MM.1S (cell line): ENCODE measurements around the gene PDE1C.

ENCODE experiments used
- DNase-seq: peaks from one replicate; pipeline ENCODE4 v3.0.0-alpha.2; 2015
- H2AFZ ChIP-seq: fragments of 300-600 bp; sonication (generic); 2 replicates; pipeline ENCODE4 v1.6.0; 2016; ENCODE audit warnings: antibody characterized with exemption, low read length
- H3F3A ChIP-seq: fragments of 300-600 bp; sonication (generic); 2 replicates; pipeline ENCODE4 v1.6.1; 2016; ENCODE audit warnings: mild to moderate bottlenecking, antibody characterized with exemption, low read length, moderate library complexity, mixed read lengths; ENCODE audit not compliant: insufficient read depth
- H3K27ac ChIP-seq: fragments of 300-600 bp; sonication (generic); 2 replicates; pipeline ENCODE4 v1.5.1; 2016; ENCODE audit warnings: mild to moderate bottlenecking, low read length
- H3K27me3 ChIP-seq: fragments of 300-600 bp; sonication (generic); replicated peaks from 2 replicates; pipeline ENCODE4 v1.6.0; 2016; ENCODE audit warnings: low read length; ENCODE audit not compliant: insufficient read depth
- H3K36me3 ChIP-seq: fragments of 300-600 bp; sonication (generic); replicated peaks from 2 replicates; pipeline ENCODE4 v1.6.1; 2016; ENCODE audit warnings: mild to moderate bottlenecking, low read length, mixed read lengths; ENCODE audit not compliant: insufficient read depth
- H3K4me1 ChIP-seq: fragments of 300-600 bp; sonication (generic); 2 replicates; pipeline ENCODE4 v1.6.1; 2016; ENCODE audit warnings: low read length, mixed read lengths
- H3K4me2 ChIP-seq: fragments of 300-600 bp; sonication (generic); 2 replicates; pipeline ENCODE4 v1.6.0; 2016; ENCODE audit warnings: low read depth, low read length
- H3K4me3 ChIP-seq: fragments of 300-600 bp; sonication (generic); 2 replicates; pipeline ENCODE4 v1.5.1; 2016; ENCODE audit warnings: low read length, mixed read lengths
- H3K79me2 ChIP-seq: fragments of 300-600 bp; sonication (generic); 2 replicates; pipeline ENCODE4 v1.6.1; 2016; ENCODE audit warnings: mixed run types, low read length, mixed read lengths
- H3K9ac ChIP-seq: fragments of 300-600 bp; sonication (generic); 2 replicates; pipeline ENCODE4 v1.6.1; 2016; ENCODE audit warnings: low read length, mixed read lengths
- H3K9me2 ChIP-seq: fragments of 300-600 bp; sonication (generic); replicated peaks from 2 replicates; pipeline ENCODE4 v1.6.1; 2016; ENCODE audit warnings: mild to moderate bottlenecking, low read length, mixed read lengths; ENCODE audit not compliant: insufficient read depth
- H3K9me3 ChIP-seq: fragments of 300-600 bp; sonication (generic); replicated peaks from 2 replicates; pipeline ENCODE4 v1.6.1; 2016; ENCODE audit warnings: mild to moderate bottlenecking, low read length, mixed read lengths; ENCODE audit not compliant: insufficient read depth
- H4K20me1 ChIP-seq: fragments of 300-600 bp; sonication (generic); 2 replicates; pipeline ENCODE4 v1.6.1; 2016; ENCODE audit warnings: mild to moderate bottlenecking, low read length, moderate library complexity, mixed read lengths; ENCODE audit not compliant: insufficient read depth
- CTCF ChIP-seq: fragments of 300-600 bp; sonication (generic); IDR thresholded peaks from 2 replicates; pipeline ENCODE4 v1.5.1; 2016; ENCODE audit warnings: antibody characterized with exemption, low read length, mixed read lengths
- EZH2 ChIP-seq: fragments of 300-600 bp; sonication (generic); optimal IDR thresholded peaks from 2 replicates; pipeline ENCODE3; 2017; ENCODE audit warnings: low read depth, mild to moderate bottlenecking, antibody characterized with exemption, low read length, mixed read lengths
- EZH2phosphoT487 ChIP-seq: fragments of 300-600 bp; sonication (generic); IDR thresholded peaks from 2 replicates; pipeline ENCODE4 v1.6.1; 2018; ENCODE audit warnings: antibody characterized with exemption, low read length

The PDE1C gene

GRCh38 chr7:31772211-31772610 is 298.0 kb downstream of the PDE1C start:
- TF ChIP-seq EZH2phosphoT487 (no peak), CTCF (no peak), EZH2 (no peak)
- H3K79me2 ChIP-seq = no peaks in the 10 kb centered on the region
- no peaks in the 10 kb centered on the region for H3K9me3 ChIP-seq
- no peak for DNase-seq
- no peak overlapping the region for H3K4me3 ChIP-seq
- no peak overlapping the region for H3K9ac ChIP-seq
- no peak overlapping the region for H3K27ac ChIP-seq
- H3K4me2 ChIP-seq = no peak overlapping the region
- H3F3A ChIP-seq = no peaks in the 10 kb centered on the region
- H4K20me1 ChIP-seq = no peaks in the 10 kb centered on the region
- no peaks in the 10 kb centered on the region for H3K4me1 ChIP-seq
- no peaks in the 10 kb centered on the region for H3K9me2 ChIP-seq
- no peaks in the 10 kb centered on the region for H3K27me3 ChIP-seq
- H3K36me3 ChIP-seq = no peaks in the 10 kb centered on the region
- H2AFZ ChIP-seq = no peak overlapping the region

- no peak overlapping the region for H2AFZ ChIP-seq
- no peaks in the 10 kb centered on the region for H3K9me3 ChIP-seq
- no peaks in the 10 kb centered on the region for H3F3A ChIP-seq
- no peaks in the 10 kb centered on the region for H3K27me3 ChIP-seq
- H3K79me2 ChIP-seq = no peaks in the 10 kb centered on the region
- no peaks in the 10 kb centered on the region for H3K9me2 ChIP-seq
- H4K20me1 ChIP-seq = no peaks in the 10 kb centered on the region
- H3K4me2 ChIP-seq = no peak overlapping the region
- H3K4me3 ChIP-seq = no peak overlapping the region
- no peaks in the 10 kb centered on the region for H3K36me3 ChIP-seq
- H3K4me1 ChIP-seq = no peaks in the 10 kb centered on the region
- no peak for TF ChIP-seq CTCF
- TF ChIP-seq EZH2 = no peak
- TF ChIP-seq EZH2phosphoT487 = no peak
- no peak for DNase-seq
- no peak overlapping the region for H3K27ac ChIP-seq
- H3K9ac ChIP-seq = no peak overlapping the region
Measured at GRCh38 chr7:31767686-31768358, 302.4 kb downstream of the PDE1C start.

- Histone ChIP-seq H3K27me3 (no peaks in the 10 kb centered on the region), H4K20me1 (no peaks in the 10 kb centered on the region), H3K9ac (no peak overlapping the region)
Measured at GRCh38 chr7:31764462-31764861, 305.7 kb downstream of the PDE1C start.

More at GRCh38 chr7:31764462-31764861, 305.7 kb downstream of the PDE1C start:
- Histone ChIP-seq H3K9me3 (no peaks in the 10 kb centered on the region), H2AFZ (no peak overlapping the region), H3K4me1 (no peaks in the 10 kb centered on the region), H3K4me2 (no peak overlapping the region), H3K36me3 (no peaks in the 10 kb centered on the region), H3K79me2 (no peaks in the 10 kb centered on the region), H3K9me2 (no peaks in the 10 kb centered on the region), H3K27ac (no peak overlapping the region), H3K4me3 (no peak overlapping the region), H3F3A (no peaks in the 10 kb centered on the region)
- no peak for TF ChIP-seq EZH2phosphoT487
- TF ChIP-seq CTCF = no peak
- TF ChIP-seq EZH2 = no peak
- no peak for DNase-seq
